GM21381 (cell line): ENCODE data around the gene FAM227B.

ENCODE experiments used
- ATAC-seq: cut with Tn5 transposase; IDR thresholded peaks from one replicate; pipeline ENCODE4 v1.9.1; 2021; ENCODE audit warnings: mild to moderate bottlenecking, moderate library complexity; ENCODE audit not compliant: unreplicated experiment

FAM227B gene

GRCh38 chr15:49303003-49303402, 317.6 kb downstream of the FAM227B start:
- ATAC-seq = no peak

GRCh38 chr15:49301562-49301961, 319.1 kb downstream of the FAM227B start:
- no peak for ATAC-seq

GRCh38 chr15:49300856-49301255, 319.8 kb downstream of the FAM227B start:
- ATAC-seq = no peak

- ATAC-seq = no peak
Measured at GRCh38 chr15:49297584-49297983, 323.0 kb downstream of the FAM227B start.

- no peak for ATAC-seq
Measured at GRCh38 chr15:49296258-49296657, 324.4 kb downstream of the FAM227B start.

GRCh38 chr15:49293941-49294340, 326.7 kb downstream of the FAM227B start:
- ATAC-seq = no peak

GRCh38 chr15:49290191-49290590, 330.4 kb downstream of the FAM227B start:
- ATAC-seq = no peak

GRCh38 chr15:49288391-49288790, 332.2 kb downstream of the FAM227B start:
- ATAC-seq = no peak

GRCh38 chr15:49287481-49287880, 333.1 kb downstream of the FAM227B start:
- ATAC-seq = no peak

GRCh38 chr15:49286649-49287404, 333.8 kb downstream of the FAM227B start:
- ATAC-seq = no peak

GRCh38 chr15:49282366-49282765, 338.3 kb downstream of the FAM227B start:
- no peak for ATAC-seq

- ATAC-seq = no peak
Measured at GRCh38 chr15:49279521-49280456, 340.8 kb downstream of the FAM227B start.

- ATAC-seq = no peak
Measured at GRCh38 chr15:49278751-49279150, 341.9 kb downstream of the FAM227B start.
